Fibroblast of lung (primary cell): Measurements from ENCODE around the gene TMEM190. TPM values are rescaled to one million over a fixed set of nuclear protein-coding genes. Genes with fewer than 3 reads are reported as not detected.

Source experiments
- DNase-seq, 2 donors: peaks; one replicate each; pipeline versions ENCODE4 v3.0.0 to v3.0.0-alpha.2; 2010; ENCODE audit warnings: low read depth in 2 of 2
- H2AFZ ChIP-seq: 2 replicates; pipeline ENCODE4 v1.5.1; 2012; ENCODE audit warnings: low read length, control low read depth, inconsistent platforms
- H3K27ac ChIP-seq: 2 replicates; pipeline ENCODE4 v1.5.1; 2011; ENCODE audit warnings: low read length, control low read depth; ENCODE audit not compliant: insufficient read depth
- H3K27me3 ChIP-seq: 2 replicates; pipeline ENCODE4 v1.5.1; 2011; ENCODE audit warnings: mild to moderate bottlenecking, low read length; ENCODE audit not compliant: control insufficient read depth, insufficient read depth
- H3K36me3 ChIP-seq: 2 replicates; pipeline ENCODE4 v1.5.1; 2011; ENCODE audit warnings: low read length; ENCODE audit not compliant: control insufficient read depth, insufficient read depth
- H3K4me1 ChIP-seq: 2 replicates; pipeline ENCODE4 v1.5.1; 2011; ENCODE audit warnings: low read length; ENCODE audit not compliant: control insufficient read depth, insufficient read depth; ENCODE audit errors: extremely low read depth
- H3K4me2 ChIP-seq: 2 replicates; pipeline ENCODE4 v1.5.1; 2011; ENCODE audit warnings: low read length, control low read depth; ENCODE audit not compliant: insufficient read depth; ENCODE audit errors: extremely low read depth
- H3K4me3 ChIP-seq, 4 experiments: fragments of 200-600 bp in 1 of 4; sonication (generic) in 1 of 4; replicated peaks in 1 of 4; 2 replicates each; pipeline ENCODE4 v1.5.1; 2011 to 2016; ENCODE audit warnings: low read length in 4 of 4, low read depth in 3 of 4, mild to moderate bottlenecking in 3 of 4, control low read depth in 2 of 4, inconsistent platforms in 1 of 4, mixed read lengths in 1 of 4; ENCODE audit not compliant: insufficient read depth in 1 of 4; ENCODE audit errors: control extremely low read depth in 1 of 4
- H3K79me2 ChIP-seq: 2 replicates; pipeline ENCODE4 v1.5.1; 2012; ENCODE audit warnings: mild to moderate bottlenecking, low read length, inconsistent platforms; ENCODE audit not compliant: control insufficient read depth, insufficient read depth
- H3K9ac ChIP-seq: 2 replicates; pipeline ENCODE4 v1.5.1; 2011; ENCODE audit warnings: mild to moderate bottlenecking, low read length, control low read depth; ENCODE audit not compliant: insufficient read depth
- H3K9me3 ChIP-seq: 2 replicates; pipeline ENCODE4 v1.5.1; 2012; ENCODE audit warnings: low read depth, low read length; ENCODE audit not compliant: control insufficient read depth, insufficient read depth
- H4K20me1 ChIP-seq: 2 replicates; pipeline ENCODE4 v1.5.1; 2011; ENCODE audit warnings: low read length; ENCODE audit not compliant: control insufficient read depth, insufficient read depth; ENCODE audit errors: extremely low read depth
- CTCF ChIP-seq, 2 donors: IDR thresholded peaks in 1 of 2; conservative IDR thresholded peaks in 1 of 2; 1 replicate in 1 of 2; 2 replicates in 1 of 2; pipeline ENCODE4 v1.5.1; 2011 to 2012; ENCODE audit warnings: low read length in 2 of 2, control low read depth in 1 of 2, inconsistent platforms in 1 of 2, low read depth in 1 of 2, mild to moderate bottlenecking in 1 of 2
- EZH2 ChIP-seq: IDR thresholded peaks from 2 replicates; pipeline ENCODE4 v1.5.1; 2012; ENCODE audit warnings: low read length, control low read depth, mild to moderate bottlenecking; ENCODE audit errors: missing control alignments
- polyA plus RNA-seq, 2 donors: library from polyadenylated mRNA; depleted of rRNA in 1 of 2; stranded (reverse) in 1 of 2; unstranded in 1 of 2; fragments of >200 nt; gene quantifications; 2 replicates each; pipeline ENCODE4 v1.2.1, GENCODE V29; 2011 to 2012; ENCODE audit warnings: missing spikeins in 1 of 2
- total RNA-seq: library from RNA; depleted of rRNA; stranded (reverse); fragments of >200 nt; gene quantifications from 2 replicates; pipeline ENCODE4 v1.2.1, GENCODE V29; 2014

TMEM190 gene
- total and polyA plus RNA-seq, 2 donors (not counting 1 experiment from before 2014, with no cell fraction given): 0.14 TPM; not detected in 1

GRCh38 chr19:55370305-55370988 lies 6.2 kb upstream of the TMEM190 start, which contains the start of gene IL11:
Gene IL11, minus strand, starts transcription at chr19:55370463. Its CDS starts 153 bp downstream, at chr19:55370310.
- TF ChIP-seq CTCF (conservative IDR thresholded peaks at IDR 0.05 in 1 of 2, IDR thresholded peaks at IDR 0.05 in 1 of 2; ENCODE audit: low read depth in 1 of 2, low read length in 2 of 2) (no peak), EZH2 (no peak)
- Histone ChIP-seq H4K20me1 (no peaks in the 10 kb centered on the region), H3K9ac (peak within 1 kb of the TSS; percentile 66), H2AFZ (peak within 1 kb of the TSS; percentile 67), H3K9me3 (no peaks in the 10 kb centered on the region), H3K27me3 (no peaks in the 10 kb centered on the region), H3K27ac (peak within 1 kb of the TSS; percentile 71), H3K4me1 (peaks cover 9% of the 10 kb centered on the region), H3K4me3 (peak within 1 kb of the TSS; percentile 52 to 69 (median 62)), H3K36me3 (no peaks in the 10 kb centered on the region), H3K79me2 (no peaks in the 10 kb centered on the region), H3K4me2 (peak within 1 kb of the TSS; percentile 93)
- peak in 1 of 2 donors; percentile 73 for DNase-seq

GRCh38 chr19:55372316-55373081 lies 4.1 kb upstream of the TMEM190 start:
- Histone ChIP-seq H3K27ac (no peak overlapping the region), H3K4me1 (peaks cover 9% of the 10 kb centered on the region), H3K4me3 (no peak overlapping the region), H3K27me3 (no peaks in the 10 kb centered on the region), H4K20me1 (no peaks in the 10 kb centered on the region), H3K79me2 (no peaks in the 10 kb centered on the region), H2AFZ (no peak overlapping the region), H3K36me3 (no peaks in the 10 kb centered on the region), H3K9ac (no peak overlapping the region), H3K9me3 (no peaks in the 10 kb centered on the region), H3K4me2 (no peak overlapping the region)
- DNase-seq: peak in 1 of 2 donors; percentile 61
- TF ChIP-seq EZH2 (no peak), CTCF (conservative IDR thresholded peaks at IDR 0.05 in 1 of 2, IDR thresholded peaks at IDR 0.05 in 1 of 2; ENCODE audit: low read depth in 1 of 2, low read length in 2 of 2) (no peak)

GRCh38 chr19:55373306-55373992 lies 3.2 kb upstream of the TMEM190 start:
- no peak overlapping the region for H3K4me3 ChIP-seq
- no peak overlapping the region for H3K27ac ChIP-seq
- H4K20me1 ChIP-seq: no peaks in the 10 kb centered on the region
- no peak overlapping the region for H3K4me2 ChIP-seq
- no peaks in the 10 kb centered on the region for H3K27me3 ChIP-seq
- H3K79me2 ChIP-seq: no peaks in the 10 kb centered on the region
- H2AFZ ChIP-seq: no peak overlapping the region
- no peaks in the 10 kb centered on the region for H3K9me3 ChIP-seq
- TF ChIP-seq EZH2: no peak
- no peak for TF ChIP-seq CTCF (conservative IDR thresholded peaks at IDR 0.05 in 1 of 2, IDR thresholded peaks at IDR 0.05 in 1 of 2; ENCODE audit: low read depth in 1 of 2, low read length in 2 of 2)
- DNase-seq: no peak
- no peak overlapping the region for H3K9ac ChIP-seq
- H3K36me3 ChIP-seq: no peaks in the 10 kb centered on the region
- H3K4me1 ChIP-seq: peaks cover 9% of the 10 kb centered on the region
